DND-41 (cell line): ENCODE data around the gene GPR107.

Source experiments
- EZH2 ChIP-seq: IDR thresholded peaks from 3 replicates; pipeline ENCODE4 v1.6.1; 2012; ENCODE audit warnings: borderline replicate concordance, low read depth, mild to moderate bottlenecking, moderate library complexity, low read length, inconsistent platforms; ENCODE audit not compliant: severe bottlenecking
- TF ChIP-seq, protein P1 (sequence below): IDR thresholded peaks from 2 replicates; pipeline ENCODE4 v1.5.1; 2012; ENCODE audit warnings: borderline replicate concordance, low read length, moderate library complexity, mild to moderate bottlenecking; ENCODE audit not compliant: poor library complexity, severe bottlenecking; ENCODE audit errors: extremely low read depth

DNA sequence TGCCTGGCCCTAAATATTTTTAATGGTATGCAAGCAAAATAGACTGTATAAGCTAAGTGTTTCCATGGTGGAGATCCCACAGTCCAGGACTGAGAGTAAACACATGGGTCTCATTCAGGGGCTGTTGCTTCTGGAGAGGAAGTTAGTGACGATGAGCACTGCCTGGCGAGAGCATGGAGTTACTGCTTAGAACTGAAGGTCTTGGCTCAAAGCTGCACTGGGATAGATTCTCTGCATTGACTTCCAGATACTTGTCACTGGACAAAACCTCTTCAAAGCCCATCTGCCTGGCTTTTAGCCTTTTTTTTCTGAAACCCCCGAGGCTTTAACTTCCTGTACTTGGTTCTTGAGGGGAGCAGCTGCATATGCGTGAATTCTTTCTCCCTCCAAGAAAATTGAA is 39.2 kb downstream of the GPR107 start:
- TF ChIP-seq, protein P1, sequence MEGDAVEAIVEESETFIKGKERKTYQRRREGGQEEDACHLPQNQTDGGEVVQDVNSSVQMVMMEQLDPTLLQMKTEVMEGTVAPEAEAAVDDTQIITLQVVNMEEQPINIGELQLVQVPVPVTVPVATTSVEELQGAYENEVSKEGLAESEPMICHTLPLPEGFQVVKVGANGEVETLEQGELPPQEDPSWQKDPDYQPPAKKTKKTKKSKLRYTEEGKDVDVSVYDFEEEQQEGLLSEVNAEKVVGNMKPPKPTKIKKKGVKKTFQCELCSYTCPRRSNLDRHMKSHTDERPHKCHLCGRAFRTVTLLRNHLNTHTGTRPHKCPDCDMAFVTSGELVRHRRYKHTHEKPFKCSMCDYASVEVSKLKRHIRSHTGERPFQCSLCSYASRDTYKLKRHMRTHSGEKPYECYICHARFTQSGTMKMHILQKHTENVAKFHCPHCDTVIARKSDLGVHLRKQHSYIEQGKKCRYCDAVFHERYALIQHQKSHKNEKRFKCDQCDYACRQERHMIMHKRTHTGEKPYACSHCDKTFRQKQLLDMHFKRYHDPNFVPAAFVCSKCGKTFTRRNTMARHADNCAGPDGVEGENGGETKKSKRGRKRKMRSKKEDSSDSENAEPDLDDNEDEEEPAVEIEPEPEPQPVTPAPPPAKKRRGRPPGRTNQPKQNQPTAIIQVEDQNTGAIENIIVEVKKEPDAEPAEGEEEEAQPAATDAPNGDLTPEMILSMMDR: no peak
- no peak for TF ChIP-seq EZH2
